ENCODE data around the gene ALDOB.

Gene ALDOB

DNA sequence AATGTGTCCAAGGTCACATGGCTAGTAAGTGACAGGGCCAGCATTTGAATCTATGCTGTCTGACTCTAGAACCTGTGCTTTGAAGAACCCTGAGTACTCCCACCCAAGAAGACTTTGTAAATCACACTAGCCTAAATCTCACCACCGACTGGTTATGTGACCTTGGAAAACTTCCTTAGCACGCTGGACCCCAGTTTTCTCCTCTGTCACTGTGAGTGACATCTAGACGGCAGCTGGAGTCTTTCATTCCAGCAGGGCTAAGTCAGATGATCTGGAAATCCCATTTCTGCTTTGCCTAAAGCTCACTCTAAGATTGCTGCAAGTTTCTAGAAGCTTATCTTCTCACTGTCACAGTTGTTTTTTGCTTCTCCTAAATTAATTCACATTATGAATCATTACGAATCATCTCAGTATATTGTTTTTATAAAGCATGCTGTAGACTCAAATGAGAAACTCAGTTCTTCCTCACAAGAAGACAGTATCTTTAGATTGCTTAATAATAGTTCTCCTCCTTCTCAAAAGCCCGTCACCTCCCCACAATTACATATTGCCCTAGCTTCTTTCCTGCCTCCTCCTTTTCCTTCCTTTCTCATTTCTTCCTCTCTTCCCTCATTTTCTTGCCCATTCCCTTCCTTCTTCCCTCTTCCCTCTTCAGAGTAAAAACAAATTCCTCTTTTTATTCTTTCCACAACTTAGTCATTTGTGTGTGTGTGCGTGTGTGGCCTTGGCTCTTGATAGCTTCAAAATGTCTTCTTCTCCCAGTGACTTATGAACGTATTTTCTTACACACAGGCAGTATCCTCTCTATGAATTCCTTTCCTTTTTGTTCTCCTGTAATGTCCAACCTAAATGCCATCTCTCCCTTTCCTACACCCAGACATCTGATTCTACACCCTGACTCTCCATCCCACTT is 16.8 kb downstream of the ALDOB start:
- Histone ChIP-seq H2AFZ (no peak overlapping the region), H3K79me2 (no peaks in the 10 kb centered on the region), H3K27ac (no peak overlapping the region), H3K36me3 (ENCODE audit: control insufficient read depth, insufficient read depth, low read length) (no peaks in the 10 kb centered on the region), H3K9ac (no peak overlapping the region), H3K4me3 (ENCODE audit: low read depth, low read length) (no peak overlapping the region), H3K27me3 (ENCODE audit: control insufficient read depth, insufficient read depth, low read length) (no peaks in the 10 kb centered on the region), H3K9me3 (ENCODE audit: control insufficient read depth, low read length) (no peaks in the 10 kb centered on the region), H3K4me1 (no peaks in the 10 kb centered on the region), H3K4me2 (ENCODE audit: low read length) (no peak overlapping the region)
- TF ChIP-seq, protein P1, sequence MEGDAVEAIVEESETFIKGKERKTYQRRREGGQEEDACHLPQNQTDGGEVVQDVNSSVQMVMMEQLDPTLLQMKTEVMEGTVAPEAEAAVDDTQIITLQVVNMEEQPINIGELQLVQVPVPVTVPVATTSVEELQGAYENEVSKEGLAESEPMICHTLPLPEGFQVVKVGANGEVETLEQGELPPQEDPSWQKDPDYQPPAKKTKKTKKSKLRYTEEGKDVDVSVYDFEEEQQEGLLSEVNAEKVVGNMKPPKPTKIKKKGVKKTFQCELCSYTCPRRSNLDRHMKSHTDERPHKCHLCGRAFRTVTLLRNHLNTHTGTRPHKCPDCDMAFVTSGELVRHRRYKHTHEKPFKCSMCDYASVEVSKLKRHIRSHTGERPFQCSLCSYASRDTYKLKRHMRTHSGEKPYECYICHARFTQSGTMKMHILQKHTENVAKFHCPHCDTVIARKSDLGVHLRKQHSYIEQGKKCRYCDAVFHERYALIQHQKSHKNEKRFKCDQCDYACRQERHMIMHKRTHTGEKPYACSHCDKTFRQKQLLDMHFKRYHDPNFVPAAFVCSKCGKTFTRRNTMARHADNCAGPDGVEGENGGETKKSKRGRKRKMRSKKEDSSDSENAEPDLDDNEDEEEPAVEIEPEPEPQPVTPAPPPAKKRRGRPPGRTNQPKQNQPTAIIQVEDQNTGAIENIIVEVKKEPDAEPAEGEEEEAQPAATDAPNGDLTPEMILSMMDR (IDR thresholded peaks at IDR 0.05): no peak

- TF ChIP-seq, protein P1 (IDR thresholded peaks at IDR 0.05): no peak
- Histone ChIP-seq H3K4me2 (ENCODE audit: low read length) (no peak overlapping the region), H3K4me3 (ENCODE audit: low read depth, low read length) (no peak overlapping the region), H3K79me2 (no peaks in the 10 kb centered on the region), H2AFZ (no peak overlapping the region), H3K9ac (no peak overlapping the region), H3K36me3 (ENCODE audit: control insufficient read depth, insufficient read depth, low read length) (no peaks in the 10 kb centered on the region), H3K27me3 (ENCODE audit: control insufficient read depth, insufficient read depth, low read length) (no peaks in the 10 kb centered on the region), H3K4me1 (no peaks in the 10 kb centered on the region), H3K9me3 (ENCODE audit: control insufficient read depth, low read length) (no peaks in the 10 kb centered on the region), H3K27ac (no peak overlapping the region)
Measured at GRCh38 chr9:101417977-101418376, 17.6 kb downstream of the ALDOB start.

- no peak overlapping the region for H3K4me3 ChIP-seq (ENCODE audit: low read depth, low read length)
- H3K27ac ChIP-seq: no peak overlapping the region
- H2AFZ ChIP-seq: no peak overlapping the region
- no peak overlapping the region for H3K4me2 ChIP-seq (ENCODE audit: low read length)
- H3K79me2 ChIP-seq: no peaks in the 10 kb centered on the region
- H3K36me3 ChIP-seq (ENCODE audit: control insufficient read depth, insufficient read depth, low read length): no peaks in the 10 kb centered on the region
- TF ChIP-seq, protein P1 (IDR thresholded peaks at IDR 0.05): no peak
- no peaks in the 10 kb centered on the region for H3K9me3 ChIP-seq (ENCODE audit: control insufficient read depth, low read length)
- no peaks in the 10 kb centered on the region for H3K27me3 ChIP-seq (ENCODE audit: control insufficient read depth, insufficient read depth, low read length)
- no peak overlapping the region for H3K9ac ChIP-seq
- H3K4me1 ChIP-seq: no peaks in the 10 kb centered on the region
Measured at GRCh38 chr9:101417389-101417788, 18.2 kb downstream of the ALDOB start.

DNA sequence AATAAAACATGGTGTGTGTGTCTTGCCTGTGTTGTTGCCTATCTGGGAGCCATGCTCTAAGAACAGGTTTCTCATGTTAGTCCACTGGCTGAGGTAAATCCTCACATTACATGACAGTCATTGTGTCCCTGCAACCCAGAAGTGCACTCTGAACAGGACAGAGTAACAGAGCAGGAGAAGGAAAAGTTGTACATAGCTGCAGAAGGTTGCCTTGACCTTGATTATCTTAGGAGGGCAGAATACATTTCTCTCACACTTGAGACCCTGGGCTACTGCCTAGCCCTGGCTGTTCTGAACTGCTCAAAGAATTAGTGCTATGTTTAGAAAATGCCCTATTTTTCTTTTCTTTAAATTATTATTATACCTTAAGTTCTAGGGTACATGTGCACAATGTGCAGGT is 20.0 kb downstream of the ALDOB start:
- H3K36me3 ChIP-seq (ENCODE audit: control insufficient read depth, insufficient read depth, low read length): no peaks in the 10 kb centered on the region
- no peaks in the 10 kb centered on the region for H3K27me3 ChIP-seq (ENCODE audit: control insufficient read depth, insufficient read depth, low read length)
- H3K4me3 ChIP-seq (ENCODE audit: low read depth, low read length): no peak overlapping the region
- no peak overlapping the region for H3K4me2 ChIP-seq (ENCODE audit: low read length)
- no peak overlapping the region for H2AFZ ChIP-seq
- TF ChIP-seq, protein P1 (IDR thresholded peaks at IDR 0.05): no peak
- H3K79me2 ChIP-seq: no peaks in the 10 kb centered on the region
- no peaks in the 10 kb centered on the region for H3K9me3 ChIP-seq (ENCODE audit: control insufficient read depth, low read length)
- H3K9ac ChIP-seq: no peak overlapping the region
- no peaks in the 10 kb centered on the region for H3K4me1 ChIP-seq
- no peak overlapping the region for H3K27ac ChIP-seq

- Histone ChIP-seq H3K4me2 (ENCODE audit: low read length) (no peak overlapping the region), H3K36me3 (ENCODE audit: control insufficient read depth, insufficient read depth, low read length) (no peaks in the 10 kb centered on the region), H3K9ac (no peak overlapping the region), H3K4me3 (ENCODE audit: low read depth, low read length) (no peak overlapping the region), H3K9me3 (ENCODE audit: control insufficient read depth, low read length) (no peaks in the 10 kb centered on the region), H3K4me1 (no peaks in the 10 kb centered on the region), H3K79me2 (no peaks in the 10 kb centered on the region), H2AFZ (no peak overlapping the region), H3K27me3 (ENCODE audit: control insufficient read depth, insufficient read depth, low read length) (no peaks in the 10 kb centered on the region), H3K27ac (no peak overlapping the region)
- TF ChIP-seq, protein P1 (IDR thresholded peaks at IDR 0.05): no peak
Measured at GRCh38 chr9:101414839-101415238, 20.7 kb downstream of the ALDOB start.

Measured in parathyroid adenoma (tissue), 2 donors.